Stimulated activated CD4-positive, alpha-beta T cell treated with anti-CD3 and anti-CD28 coated beads, TNF-alpha, amount 100 ng/mL, for 1 hour (primary cell): ENCODE results near the gene BHMT2.

ENCODE experiments used
- DNase-seq, 3 donors: peaks; one replicate each; pipeline ENCODE4 v3.0.0-alpha.2; 2020; ENCODE audit warnings: low read depth in 3 of 3, low spot score in 1 of 3

BHMT2 gene

GRCh38 chr5:79059674-79060073 is 9.9 kb upstream of the BHMT2 start:
- DNase-seq = no peak

GRCh38 chr5:79062436-79062835 is 7.1 kb upstream of the BHMT2 start:
- no peak for DNase-seq

DNA sequence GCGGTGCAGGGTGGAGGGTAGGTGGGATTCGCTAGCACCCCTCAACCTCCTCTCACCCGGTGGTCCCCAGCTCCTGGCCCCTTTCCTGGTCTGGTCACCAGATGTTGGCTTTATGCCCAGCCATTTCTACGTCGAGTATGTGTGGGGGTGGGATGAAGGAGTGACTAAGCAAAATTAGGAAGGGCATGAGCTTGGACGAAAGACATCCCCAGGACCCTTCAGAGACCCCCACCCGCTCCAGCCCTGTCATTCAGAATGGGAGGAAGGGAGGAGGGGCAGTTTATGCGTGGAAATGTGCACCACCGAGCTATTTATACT is 742 bp downstream of the BHMT2 start:
- DNase-seq = no peak

- DNase-seq = no peak
Observed at GRCh38 chr5:79074641-79075040, 5.1 kb downstream of the BHMT2 start.

- no peak for DNase-seq
Observed at GRCh38 chr5:79075646-79076426, 6.3 kb downstream of the BHMT2 start.

DNA sequence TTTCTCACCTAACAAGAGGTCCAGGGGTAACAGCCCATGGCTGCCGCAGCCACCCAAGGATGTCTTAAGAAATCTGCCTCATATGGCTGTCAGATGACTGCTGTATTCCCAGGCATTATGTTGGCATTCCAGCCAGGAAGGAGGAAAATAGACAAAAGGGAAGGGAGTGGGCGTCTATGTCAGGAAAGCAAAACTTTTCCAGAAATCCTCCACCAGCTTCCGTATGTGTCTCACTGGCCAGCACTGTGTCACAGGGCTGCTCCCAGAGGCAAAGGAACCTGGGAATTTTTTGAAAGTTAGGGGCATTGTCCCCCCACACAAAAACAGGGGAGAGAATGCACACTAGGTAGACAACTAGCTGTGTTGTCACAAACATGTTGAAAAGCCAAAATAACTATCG is 7.3 kb downstream of the BHMT2 start:
- no peak for DNase-seq

GRCh38 chr5:79077680-79078365 is 8.3 kb downstream of the BHMT2 start:
- DNase-seq = no peak

GRCh38 chr5:79080804-79081203 is 11.2 kb downstream of the BHMT2 start:
- no peak for DNase-seq

DNA sequence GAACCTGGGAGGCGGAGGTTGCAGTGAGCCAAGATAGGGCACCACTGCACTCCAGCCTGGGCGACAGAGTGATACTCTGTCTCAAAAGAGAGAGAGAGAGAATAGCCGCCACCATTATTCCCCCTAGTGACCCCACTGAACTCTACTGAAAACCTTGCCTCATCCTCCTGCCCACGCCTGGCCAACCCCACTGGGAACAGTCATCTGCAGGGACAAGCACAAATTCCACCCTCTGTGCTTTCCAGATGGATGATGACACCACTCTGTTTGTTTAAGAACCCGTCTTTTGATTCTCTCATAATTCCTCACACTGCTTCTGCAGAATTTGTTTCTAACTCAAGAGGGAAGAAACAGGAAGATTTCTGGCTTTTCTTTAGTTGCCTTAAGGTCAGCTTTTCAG is 12.2 kb downstream of the BHMT2 start:
- no peak for DNase-seq

GRCh38 chr5:79086116-79086515 is 16.5 kb downstream of the BHMT2 start:
- no peak for DNase-seq

DNA sequence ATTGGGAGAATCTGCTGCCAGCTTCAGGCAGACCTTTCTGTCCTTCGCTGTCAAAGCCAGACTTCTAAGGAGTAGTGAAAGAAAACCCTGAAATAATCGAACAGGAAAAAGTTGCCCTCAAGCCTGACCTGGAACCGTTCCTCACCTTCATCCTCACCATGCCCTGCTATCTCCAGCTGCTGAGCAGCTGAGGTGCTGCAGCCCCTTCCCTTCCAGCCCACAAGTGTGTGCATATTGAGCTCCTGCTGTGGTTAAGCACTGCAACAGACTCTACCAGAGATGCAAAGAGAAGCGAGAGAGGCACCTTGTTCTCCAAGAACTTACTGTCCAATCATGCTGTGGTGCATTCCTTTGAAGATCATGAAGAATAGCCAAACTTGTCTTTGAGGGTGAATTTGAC is 18.9 kb downstream of the BHMT2 start:
- no peak for DNase-seq

DNA sequence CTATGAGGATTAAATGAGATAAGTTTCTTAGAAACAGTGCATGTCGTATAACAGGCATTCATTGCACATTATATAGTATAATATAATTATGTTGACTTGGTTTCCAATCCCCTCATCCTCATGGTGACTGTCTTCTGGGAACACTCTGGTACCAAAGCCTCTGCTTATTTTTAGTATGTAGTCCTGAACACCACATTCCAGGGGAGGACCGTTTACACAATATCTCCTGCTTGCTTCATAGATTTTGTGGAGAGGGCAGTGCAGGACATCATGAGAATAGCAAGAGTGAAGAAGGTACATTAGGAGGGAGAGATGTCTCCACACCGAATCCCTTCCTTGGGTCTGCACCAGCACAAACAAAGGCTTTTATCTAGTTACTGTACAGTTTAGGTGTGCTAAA is 21.5 kb downstream of the BHMT2 start:
- DNase-seq = no peak

- DNase-seq = no peak
Observed at GRCh38 chr5:79093762-79094161, 24.2 kb downstream of the BHMT2 start.

DNA sequence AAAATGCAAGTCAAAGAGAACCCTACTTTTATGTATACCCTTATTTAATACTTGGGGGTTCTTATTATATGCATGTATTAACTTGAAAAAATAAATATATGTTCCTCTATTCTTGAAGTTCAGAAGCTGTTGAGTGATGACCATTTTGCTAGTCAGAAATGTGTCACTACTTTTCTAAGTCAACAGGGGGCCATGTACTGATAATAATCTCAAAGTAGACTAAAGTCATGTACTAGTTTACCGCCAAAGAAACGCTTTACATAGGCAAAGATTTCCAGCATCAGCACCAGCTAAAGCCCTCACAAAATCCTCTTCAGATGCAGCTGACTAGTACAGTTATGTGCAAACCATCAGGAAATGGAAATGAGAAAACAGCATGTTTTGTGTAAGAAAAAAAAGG is 36.3 kb downstream of the BHMT2 start:
- no peak for DNase-seq

- no peak for DNase-seq
Observed at GRCh38 chr5:79107020-79107796, 37.6 kb downstream of the BHMT2 start.

- DNase-seq = no peak
Observed at GRCh38 chr5:79108086-79108485, 38.5 kb downstream of the BHMT2 start.

- no peak for DNase-seq
Observed at GRCh38 chr5:79108792-79109191, 39.2 kb downstream of the BHMT2 start.

DNA sequence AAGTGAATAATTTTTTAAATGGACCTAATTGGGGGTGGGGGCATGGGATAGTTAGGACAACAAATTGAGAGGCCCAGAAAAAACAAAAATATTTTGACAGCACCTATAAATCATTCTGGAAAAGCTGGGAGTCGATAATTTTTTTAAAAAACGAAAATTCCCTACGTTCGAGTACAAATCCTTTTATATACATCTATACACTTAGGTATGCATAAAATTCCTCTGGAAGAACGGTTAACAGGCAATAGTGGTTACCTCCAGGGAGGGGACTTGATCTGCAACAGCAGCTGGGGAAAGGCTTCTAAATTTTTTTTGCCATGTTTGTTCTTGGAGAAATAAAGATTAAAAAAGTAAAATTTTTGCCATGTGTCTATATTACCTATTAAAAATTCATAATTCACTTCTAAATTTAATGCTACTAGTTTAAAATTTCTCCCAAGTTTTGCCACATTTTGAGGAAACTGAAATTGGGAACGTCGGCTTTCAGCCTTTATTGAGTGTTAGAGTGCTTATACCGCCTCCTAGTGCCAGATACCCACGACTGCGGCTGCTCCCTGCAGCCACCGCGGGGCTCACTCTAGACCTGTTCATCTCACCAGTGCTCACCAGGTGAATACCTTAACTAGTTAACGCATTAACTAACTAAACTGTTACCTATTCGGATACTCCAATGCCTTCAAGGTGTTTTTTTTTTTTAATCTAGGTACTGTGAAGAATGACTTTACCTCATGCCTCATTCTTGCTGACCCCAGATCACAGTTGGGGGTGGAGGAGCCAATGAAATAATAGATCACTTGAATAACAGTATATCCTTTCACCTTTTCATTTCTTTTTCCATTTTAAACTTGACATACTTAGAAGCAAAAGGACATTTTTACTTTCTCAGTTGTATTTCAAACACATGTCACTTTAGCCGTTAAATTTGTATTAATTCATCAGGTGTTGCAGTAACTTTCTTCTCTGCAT is 40.2 kb downstream of the BHMT2 start:
- DNase-seq = no peak

- DNase-seq = no peak
Observed at GRCh38 chr5:79111387-79111959, 41.9 kb downstream of the BHMT2 start, which contains the start of gene BHMT. Gene BHMT (plus strand): TSS chr5:79111809. CDS start chr5:79111886, 77 bp downstream.

GRCh38 chr5:79111960-79112702 is 42.6 kb downstream of the BHMT2 start:
- DNase-seq = no peak
